Measurements from ENCODE around the gene MSX1.

- no peak for TF ChIP-seq CTCF (IDR thresholded peaks at IDR 0.05)
- no peak for TF ChIP-seq POLR2A (IDR thresholded peaks at IDR 0.05)
Observed at GRCh38 chr4:4884611-4885010, 25.1 kb downstream of the MSX1 start.
